ENCODE measurements around the gene MGAT5B.

DNA sequence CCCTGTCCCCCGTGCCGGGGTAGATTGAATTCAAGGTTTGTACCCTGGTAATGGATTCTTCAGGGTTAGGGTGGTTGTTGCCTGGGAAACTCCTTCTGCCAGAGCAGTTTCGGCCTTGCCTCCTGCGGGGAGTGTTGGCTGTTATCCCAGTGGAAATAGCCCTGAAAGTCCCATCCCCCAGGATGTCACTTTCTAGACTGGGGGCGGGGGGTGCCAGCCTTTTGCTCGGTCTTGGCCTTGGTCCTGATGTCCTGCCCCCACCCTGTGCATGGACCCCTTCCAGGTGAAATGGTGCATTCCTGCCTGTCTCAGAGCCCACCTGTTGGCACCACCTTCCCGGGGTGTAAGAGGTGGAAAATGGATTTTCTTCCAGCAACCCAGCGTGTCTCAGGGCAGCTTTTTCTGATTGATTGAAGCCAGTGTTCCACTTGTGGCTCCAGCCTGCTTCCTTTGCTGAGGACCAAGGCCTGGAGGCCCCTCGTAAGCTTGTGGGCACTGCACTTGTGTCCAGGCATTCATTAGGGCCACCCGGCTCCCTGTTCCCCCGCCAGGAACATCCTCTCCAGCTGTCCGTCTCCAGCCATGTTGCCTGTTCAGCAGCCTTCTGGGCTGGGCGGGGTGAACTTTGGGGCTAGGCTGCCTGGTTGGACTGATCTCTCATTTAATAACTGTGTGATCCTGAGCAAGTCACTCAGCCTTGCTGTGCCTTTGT, 25.6 kb downstream of the MGAT5B start:
- TF ChIP-seq CTCF (IDR thresholded peaks at IDR 0.05 in 2 of 3, conservative IDR thresholded peaks at IDR 0.05 in 1 of 3; ENCODE audit: control insufficient read depth in 2 of 3, extremely low read depth in 1 of 3, insufficient read depth in 1 of 3, low read depth in 3 of 3, low read length in 3 of 3) (no peak), SREBF2 (IDR thresholded peaks at IDR 0.05; ENCODE audit: low read length) (no peak), HDAC6 (IDR thresholded peaks at IDR 0.05; ENCODE audit: unreplicated experiment) (no peak), NFIC (IDR thresholded peaks at IDR 0.05; ENCODE audit: low read depth, low read length) (no peak), RFX5 (IDR thresholded peaks at IDR 0.05; ENCODE audit: low read depth, low read length) (no peak), MXI1 (IDR thresholded peaks at IDR 0.05; ENCODE audit: low read depth, low read length) (no peak), POLR2AphosphoS5 (IDR thresholded peaks at IDR 0.05; ENCODE audit: low read length) (no peak), RAD21 (IDR thresholded peaks at IDR 0.05; ENCODE audit: insufficient read depth, low read depth, low read length) (no peak), ESRRA (IDR thresholded peaks at IDR 0.05; ENCODE audit: low read length) (no peak), TCF12 (IDR thresholded peaks at IDR 0.05; ENCODE audit: low read depth, low read length) (no peak), SREBF1 (IDR thresholded peaks at IDR 0.05; ENCODE audit: low read length) (no peak)
- TF ChIP-seq, protein P1, sequence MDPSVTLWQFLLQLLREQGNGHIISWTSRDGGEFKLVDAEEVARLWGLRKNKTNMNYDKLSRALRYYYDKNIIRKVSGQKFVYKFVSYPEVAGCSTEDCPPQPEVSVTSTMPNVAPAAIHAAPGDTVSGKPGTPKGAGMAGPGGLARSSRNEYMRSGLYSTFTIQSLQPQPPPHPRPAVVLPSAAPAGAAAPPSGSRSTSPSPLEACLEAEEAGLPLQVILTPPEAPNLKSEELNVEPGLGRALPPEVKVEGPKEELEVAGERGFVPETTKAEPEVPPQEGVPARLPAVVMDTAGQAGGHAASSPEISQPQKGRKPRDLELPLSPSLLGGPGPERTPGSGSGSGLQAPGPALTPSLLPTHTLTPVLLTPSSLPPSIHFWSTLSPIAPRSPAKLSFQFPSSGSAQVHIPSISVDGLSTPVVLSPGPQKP (IDR thresholded peaks at IDR 0.05; ENCODE audit: low read depth, low read length) = no peak
- TF ChIP-seq, protein P2, sequence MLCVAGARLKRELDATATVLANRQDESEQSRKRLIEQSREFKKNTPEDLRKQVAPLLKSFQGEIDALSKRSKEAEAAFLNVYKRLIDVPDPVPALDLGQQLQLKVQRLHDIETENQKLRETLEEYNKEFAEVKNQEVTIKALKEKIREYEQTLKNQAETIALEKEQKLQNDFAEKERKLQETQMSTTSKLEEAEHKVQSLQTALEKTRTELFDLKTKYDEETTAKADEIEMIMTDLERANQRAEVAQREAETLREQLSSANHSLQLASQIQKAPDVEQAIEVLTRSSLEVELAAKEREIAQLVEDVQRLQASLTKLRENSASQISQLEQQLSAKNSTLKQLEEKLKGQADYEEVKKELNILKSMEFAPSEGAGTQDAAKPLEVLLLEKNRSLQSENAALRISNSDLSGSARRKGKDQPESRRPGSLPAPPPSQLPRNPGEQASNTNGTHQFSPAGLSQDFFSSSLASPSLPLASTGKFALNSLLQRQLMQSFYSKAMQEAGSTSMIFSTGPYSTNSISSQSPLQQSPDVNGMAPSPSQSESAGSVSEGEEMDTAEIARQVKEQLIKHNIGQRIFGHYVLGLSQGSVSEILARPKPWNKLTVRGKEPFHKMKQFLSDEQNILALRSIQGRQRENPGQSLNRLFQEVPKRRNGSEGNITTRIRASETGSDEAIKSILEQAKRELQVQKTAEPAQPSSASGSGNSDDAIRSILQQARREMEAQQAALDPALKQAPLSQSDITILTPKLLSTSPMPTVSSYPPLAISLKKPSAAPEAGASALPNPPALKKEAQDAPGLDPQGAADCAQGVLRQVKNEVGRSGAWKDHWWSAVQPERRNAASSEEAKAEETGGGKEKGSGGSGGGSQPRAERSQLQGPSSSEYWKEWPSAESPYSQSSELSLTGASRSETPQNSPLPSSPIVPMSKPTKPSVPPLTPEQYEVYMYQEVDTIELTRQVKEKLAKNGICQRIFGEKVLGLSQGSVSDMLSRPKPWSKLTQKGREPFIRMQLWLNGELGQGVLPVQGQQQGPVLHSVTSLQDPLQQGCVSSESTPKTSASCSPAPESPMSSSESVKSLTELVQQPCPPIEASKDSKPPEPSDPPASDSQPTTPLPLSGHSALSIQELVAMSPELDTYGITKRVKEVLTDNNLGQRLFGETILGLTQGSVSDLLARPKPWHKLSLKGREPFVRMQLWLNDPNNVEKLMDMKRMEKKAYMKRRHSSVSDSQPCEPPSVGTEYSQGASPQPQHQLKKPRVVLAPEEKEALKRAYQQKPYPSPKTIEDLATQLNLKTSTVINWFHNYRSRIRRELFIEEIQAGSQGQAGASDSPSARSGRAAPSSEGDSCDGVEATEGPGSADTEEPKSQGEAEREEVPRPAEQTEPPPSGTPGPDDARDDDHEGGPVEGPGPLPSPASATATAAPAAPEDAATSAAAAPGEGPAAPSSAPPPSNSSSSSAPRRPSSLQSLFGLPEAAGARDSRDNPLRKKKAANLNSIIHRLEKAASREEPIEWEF (IDR thresholded peaks at IDR 0.05; ENCODE audit: insufficient replicate concordance, low read depth, low read length) = no peak
